ENCODE results near the gene MIAT. TPM values are rescaled to one million over a fixed set of nuclear protein-coding genes. Genes with fewer than 3 reads are reported as not detected.

MIAT gene
- total RNA-seq, 2 donors from 2014 or later, result 0.50 to 0.80 TPM

- no peak for DNase-seq (ENCODE audit: low spot score)
- H3K27me3 ChIP-seq (replicated peaks; ENCODE audit: insufficient read depth), result no peaks in the 10 kb centered on the region
- intact Hi-C loops (cut with DNase I), result no loop called here
- WGBS, result 90% methylated on average over 3 of the region's 3 CpGs
- H3K27ac ChIP-seq, result no peak overlapping the region
- no peaks in the 10 kb centered on the region for H3K4me1 ChIP-seq (replicated peaks)
- TF ChIP-seq CTCF (IDR thresholded peaks at IDR 0.05), result no peak
- TF ChIP-seq POLR2A (IDR thresholded peaks at IDR 0.05), result no peak
- TF ChIP-seq POLR2AphosphoS5 (IDR thresholded peaks at IDR 0.05), result no peak
- H3K9me3 ChIP-seq, result no peaks in the 10 kb centered on the region
- no peak overlapping the region for H3K4me3 ChIP-seq
- H3K36me3 ChIP-seq, result no peaks in the 10 kb centered on the region
These were observed 52.4 kb downstream of the MIAT start for GRCh38 chr22:26709617-26710390.

GRCh38 chr22:26711205-26711963 lies 54.0 kb downstream of the MIAT start:
- no peak overlapping the region for H3K27ac ChIP-seq
- no peak for DNase-seq (ENCODE audit: low spot score)
- intact Hi-C loops (cut with DNase I), result no loop called here
- H3K36me3 ChIP-seq, result no peaks in the 10 kb centered on the region
- H3K9me3 ChIP-seq, result no peaks in the 10 kb centered on the region
- WGBS, result 82% methylated on average over 4 of the region's 4 CpGs
- no peaks in the 10 kb centered on the region for H3K27me3 ChIP-seq (replicated peaks; ENCODE audit: insufficient read depth)
- no peaks in the 10 kb centered on the region for H3K4me1 ChIP-seq (replicated peaks)
- TF ChIP-seq POLR2A (IDR thresholded peaks at IDR 0.05), result no peak
- H3K4me3 ChIP-seq, result no peak overlapping the region

- TF ChIP-seq POLR2A (IDR thresholded peaks at IDR 0.05) (no peak), CTCF (IDR thresholded peaks at IDR 0.05) (no peak), POLR2AphosphoS5 (IDR thresholded peaks at IDR 0.05) (no peak)
- Histone ChIP-seq H3K27ac (no peak overlapping the region), H3K36me3 (no peaks in the 10 kb centered on the region), H3K4me1 (replicated peaks) (no peaks in the 10 kb centered on the region), H3K4me3 (no peak overlapping the region), H3K27me3 (replicated peaks; ENCODE audit: insufficient read depth) (no peaks in the 10 kb centered on the region), H3K9me3 (no peaks in the 10 kb centered on the region)
- 83% methylated on average over 8 of the region's 8 CpGs for WGBS
- no peak for DNase-seq (ENCODE audit: low spot score)
- intact Hi-C loops (cut with DNase I), result no loop called here
These were observed 54.8 kb downstream of the MIAT start for GRCh38 chr22:26712158-26712557.

- H3K9me3 ChIP-seq, result no peaks in the 10 kb centered on the region
- DNase-seq (ENCODE audit: low spot score), result no peak
- H3K27me3 ChIP-seq (replicated peaks; ENCODE audit: insufficient read depth), result no peaks in the 10 kb centered on the region
- H3K4me1 ChIP-seq (replicated peaks), result no peaks in the 10 kb centered on the region
- TF ChIP-seq POLR2AphosphoS5 (IDR thresholded peaks at IDR 0.05), result no peak
- no peak for TF ChIP-seq POLR2A (IDR thresholded peaks at IDR 0.05)
- TF ChIP-seq CTCF (IDR thresholded peaks at IDR 0.05), result no peak
- H3K36me3 ChIP-seq, result no peaks in the 10 kb centered on the region
- no peak overlapping the region for H3K4me3 ChIP-seq
- WGBS, result 78% methylated on average over 12 of the region's 12 CpGs
- no peak overlapping the region for H3K27ac ChIP-seq
- intact Hi-C loops (cut with DNase I), result no loop called here
These were observed 56.5 kb downstream of the MIAT start for GRCh38 chr22:26713823-26714449.

- Histone ChIP-seq H3K4me1 (replicated peaks) (no peaks in the 10 kb centered on the region), H3K4me3 (no peak overlapping the region), H3K27me3 (replicated peaks; ENCODE audit: insufficient read depth) (no peaks in the 10 kb centered on the region), H3K36me3 (no peaks in the 10 kb centered on the region), H3K9me3 (no peaks in the 10 kb centered on the region), H3K27ac (no peak overlapping the region)
- TF ChIP-seq POLR2AphosphoS5 (IDR thresholded peaks at IDR 0.05) (no peak), POLR2A (IDR thresholded peaks at IDR 0.05) (no peak), CTCF (IDR thresholded peaks at IDR 0.05) (no peak)
- DNase-seq (ENCODE audit: low spot score), result no peak
- intact Hi-C loops (cut with DNase I), result no loop called here
- 77% methylated on average over 11 of the region's 11 CpGs for WGBS
These were observed 57.6 kb downstream of the MIAT start for GRCh38 chr22:26714971-26715370.
